ENCODE results near the gene MMP25. TPM values are rescaled to one million over a fixed set of nuclear protein-coding genes. Genes with fewer than 3 reads are reported as not detected.
A peak's percentile ranks its signal among the peaks of the same experiment; 100 is the strongest.
"Not testable (repeated sequence)": the region's sequence is repeated elsewhere in the genome, so short reads cannot be mapped to it uniquely, and the experiment has no call there.

Gene MMP25
- total RNA-seq, 1 experiment from 2014 or later, result 49.0 TPM

- TF ChIP-seq, protein P1, sequence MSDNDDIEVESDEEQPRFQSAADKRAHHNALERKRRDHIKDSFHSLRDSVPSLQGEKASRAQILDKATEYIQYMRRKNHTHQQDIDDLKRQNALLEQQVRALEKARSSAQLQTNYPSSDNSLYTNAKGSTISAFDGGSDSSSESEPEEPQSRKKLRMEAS (CRISPR knock-in tag; IDR thresholded peaks at IDR 0.05), result no peak
- no peak for TF ChIP-seq ZNF512 (CRISPR knock-in tag; IDR thresholded peaks at IDR 0.05; ENCODE audit: borderline replicate concordance)
- TF ChIP-seq, protein P2, sequence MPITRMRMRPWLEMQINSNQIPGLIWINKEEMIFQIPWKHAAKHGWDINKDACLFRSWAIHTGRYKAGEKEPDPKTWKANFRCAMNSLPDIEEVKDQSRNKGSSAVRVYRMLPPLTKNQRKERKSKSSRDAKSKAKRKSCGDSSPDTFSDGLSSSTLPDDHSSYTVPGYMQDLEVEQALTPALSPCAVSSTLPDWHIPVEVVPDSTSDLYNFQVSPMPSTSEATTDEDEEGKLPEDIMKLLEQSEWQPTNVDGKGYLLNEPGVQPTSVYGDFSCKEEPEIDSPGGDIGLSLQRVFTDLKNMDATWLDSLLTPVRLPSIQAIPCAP (CRISPR knock-in tag; IDR thresholded peaks at IDR 0.05), result no peak
- TF ChIP-seq OVOL2 (CRISPR knock-in tag; IDR thresholded peaks at IDR 0.05; ENCODE audit: borderline replicate concordance), result no peak
- no peak for TF ChIP-seq ZNF317 (CRISPR knock-in tag; IDR thresholded peaks at IDR 0.05; ENCODE audit: borderline replicate concordance, low read depth)
- TF ChIP-seq FOXJ3 (CRISPR knock-in tag; IDR thresholded peaks at IDR 0.05; ENCODE audit: borderline replicate concordance), result no peak
- no peak for TF ChIP-seq ZNF423 (CRISPR knock-in tag; IDR thresholded peaks at IDR 0.05)
- no peak for TF ChIP-seq ZNF219 (CRISPR knock-in tag; IDR thresholded peaks at IDR 0.05; ENCODE audit: borderline replicate concordance)
- TF ChIP-seq, protein P3, sequence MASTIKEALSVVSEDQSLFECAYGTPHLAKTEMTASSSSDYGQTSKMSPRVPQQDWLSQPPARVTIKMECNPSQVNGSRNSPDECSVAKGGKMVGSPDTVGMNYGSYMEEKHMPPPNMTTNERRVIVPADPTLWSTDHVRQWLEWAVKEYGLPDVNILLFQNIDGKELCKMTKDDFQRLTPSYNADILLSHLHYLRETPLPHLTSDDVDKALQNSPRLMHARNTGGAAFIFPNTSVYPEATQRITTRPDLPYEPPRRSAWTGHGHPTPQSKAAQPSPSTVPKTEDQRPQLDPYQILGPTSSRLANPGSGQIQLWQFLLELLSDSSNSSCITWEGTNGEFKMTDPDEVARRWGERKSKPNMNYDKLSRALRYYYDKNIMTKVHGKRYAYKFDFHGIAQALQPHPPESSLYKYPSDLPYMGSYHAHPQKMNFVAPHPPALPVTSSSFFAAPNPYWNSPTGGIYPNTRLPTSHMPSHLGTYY (CRISPR knock-in tag; IDR thresholded peaks at IDR 0.05), result no peak
- TF ChIP-seq PRRX2 (CRISPR knock-in tag; IDR thresholded peaks at IDR 0.05), result no peak
- no peak for TF ChIP-seq ESRRA (CRISPR knock-in tag; IDR thresholded peaks at IDR 0.05; ENCODE audit: borderline replicate concordance)
- H3K9me3 Mint-ChIP-seq, result no peaks in the 10 kb centered on the region
- no peak for DNase-seq (ENCODE audit: low spot score)
Measured at GRCh38 chr16:3070608-3071111, 24.3 kb downstream of the MMP25 start.

DNA sequence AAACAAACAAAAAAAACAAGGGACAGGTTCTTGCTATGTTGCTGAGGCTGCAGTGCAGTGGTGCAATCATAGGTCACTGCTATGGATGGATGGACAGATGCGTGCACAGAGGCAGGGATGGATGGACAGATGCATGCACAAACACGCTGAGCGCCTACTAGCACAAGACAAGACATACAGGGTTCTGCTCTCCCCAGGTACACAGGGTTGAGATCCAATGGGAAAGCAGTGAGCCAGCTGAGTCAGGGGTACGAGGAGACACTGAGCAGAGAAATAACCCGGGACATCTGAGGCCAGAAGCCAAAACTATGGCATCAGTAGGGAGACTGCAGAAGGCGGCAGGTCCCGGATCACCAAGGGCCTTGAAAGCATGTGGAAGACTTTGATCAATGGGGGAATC is 25.3 kb downstream of the MMP25 start:
- Mint-ChIP-seq H3K4me3 (no peak overlapping the region), H3K9me3 (no peaks in the 10 kb centered on the region), H3K36me3 (no peaks in the 10 kb centered on the region), H3K4me1 (peaks cover 31% of the 10 kb centered on the region), H3K27ac (no peak overlapping the region), H3K27me3 (ENCODE audit: low read depth) (peaks cover 12% of the 10 kb centered on the region)
- ChIA-PET CTCF (no interaction called here), POLR2A (no interaction called here)
- DNase-seq (ENCODE audit: low spot score) (no peak), ATAC-seq (no peak)
- TF ChIP-seq CBFB (CRISPR knock-in tag; IDR thresholded peaks at IDR 0.05; ENCODE audit: low read depth) (no peak), FOXJ3 (CRISPR knock-in tag; IDR thresholded peaks at IDR 0.05; ENCODE audit: borderline replicate concordance) (no peak), ZNF121 (CRISPR knock-in tag; IDR thresholded peaks at IDR 0.05) (no peak), ZNF423 (CRISPR knock-in tag; IDR thresholded peaks at IDR 0.05) (no peak), TCF7 (CRISPR knock-in tag; IDR thresholded peaks at IDR 0.05; ENCODE audit: low read depth) (no peak), USF1 (CRISPR knock-in tag; IDR thresholded peaks at IDR 0.05) (no peak), NFE2L1 (CRISPR knock-in tag; IDR thresholded peaks at IDR 0.05) (no peak), SMAD4 (CRISPR knock-in tag; IDR thresholded peaks at IDR 0.05) (no peak), GABPB1 (CRISPR knock-in tag; IDR thresholded peaks at IDR 0.05) (no peak), EMX1 (CRISPR knock-in tag; IDR thresholded peaks at IDR 0.05) (no peak), MXD4 (CRISPR knock-in tag; IDR thresholded peaks at IDR 0.05; ENCODE audit: borderline replicate concordance) (no peak), ZNF219 (CRISPR knock-in tag; IDR thresholded peaks at IDR 0.05; ENCODE audit: borderline replicate concordance) (no peak), AR (CRISPR knock-in tag; IDR thresholded peaks at IDR 0.05) (no peak)
- TF ChIP-seq, protein P4, sequence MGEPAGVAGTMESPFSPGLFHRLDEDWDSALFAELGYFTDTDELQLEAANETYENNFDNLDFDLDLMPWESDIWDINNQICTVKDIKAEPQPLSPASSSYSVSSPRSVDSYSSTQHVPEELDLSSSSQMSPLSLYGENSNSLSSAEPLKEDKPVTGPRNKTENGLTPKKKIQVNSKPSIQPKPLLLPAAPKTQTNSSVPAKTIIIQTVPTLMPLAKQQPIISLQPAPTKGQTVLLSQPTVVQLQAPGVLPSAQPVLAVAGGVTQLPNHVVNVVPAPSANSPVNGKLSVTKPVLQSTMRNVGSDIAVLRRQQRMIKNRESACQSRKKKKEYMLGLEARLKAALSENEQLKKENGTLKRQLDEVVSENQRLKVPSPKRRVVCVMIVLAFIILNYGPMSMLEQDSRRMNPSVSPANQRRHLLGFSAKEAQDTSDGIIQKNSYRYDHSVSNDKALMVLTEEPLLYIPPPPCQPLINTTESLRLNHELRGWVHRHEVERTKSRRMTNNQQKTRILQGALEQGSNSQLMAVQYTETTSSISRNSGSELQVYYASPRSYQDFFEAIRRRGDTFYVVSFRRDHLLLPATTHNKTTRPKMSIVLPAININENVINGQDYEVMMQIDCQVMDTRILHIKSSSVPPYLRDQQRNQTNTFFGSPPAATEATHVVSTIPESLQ (CRISPR knock-in tag; IDR thresholded peaks at IDR 0.05), result no peak

More at GRCh38 chr16:3070608-3071111, 24.3 kb downstream of the MMP25 start:
- H3K4me1 Mint-ChIP-seq, result peaks cover 30% of the 10 kb centered on the region
- H3K27ac Mint-ChIP-seq, result no peak overlapping the region
- CTCF ChIA-PET, result interaction anchor here (1.0 to 1.5 kb wide), 8 partner anchors 11 to 59 kb away, joined by 3 to 5 read pairs (median 4); no protein-coding TSS in a partner anchor
- H3K36me3 Mint-ChIP-seq, result no peaks in the 10 kb centered on the region
- ATAC-seq, result 0 out of 2 replicates have a peak, but pooled peaks have one; percentile 16
- POLR2A ChIA-PET, result no interaction called here
- no peak overlapping the region for H3K4me3 Mint-ChIP-seq
- peaks cover 12% of the 10 kb centered on the region for H3K27me3 Mint-ChIP-seq (ENCODE audit: low read depth)

GRCh38 chr16:3072148-3072547 is 25.8 kb downstream of the MMP25 start:
- Mint-ChIP-seq H3K27me3 (ENCODE audit: low read depth) (peaks cover 12% of the 10 kb centered on the region), H3K4me1 (peaks cover 33% of the 10 kb centered on the region)
- H3K4me3 Mint-ChIP-seq; DNase-seq (ENCODE audit: low spot score); POLR2A ChIA-PET; H3K27ac Mint-ChIP-seq; CTCF ChIA-PET; H3K9me3 Mint-ChIP-seq; H3K36me3 Mint-ChIP-seq: not testable (repeated sequence)
- peak; percentile 19 for ATAC-seq

Data from WTC11 (cell line).